Trophoblast cell (in vitro differentiated cells and primary cell): ENCODE measurements around the gene NXF1.
"Not testable (repeated sequence)": the region's sequence is repeated elsewhere in the genome, so short reads cannot be mapped to it uniquely, and the experiment has no call there.

Experiments
- DNase-seq, 2 donors: peaks; one replicate each; pipeline ENCODE4 v3.0.0-alpha.2; 2016
- H2AFZ ChIP-seq: 2 replicates; pipeline ENCODE4 v1.6.1; 2013; ENCODE audit warnings: low read length, moderate library complexity, mild to moderate bottlenecking; ENCODE audit not compliant: insufficient read depth, poor library complexity
- H2AK5ac ChIP-seq: 2 replicates; pipeline ENCODE4 v1.6.1; 2013; ENCODE audit warnings: mild to moderate bottlenecking, low read length
- H2BK120ac ChIP-seq: 2 replicates; pipeline ENCODE4 v1.6.1; 2013; ENCODE audit warnings: low read length, mild to moderate bottlenecking, moderate library complexity; ENCODE audit not compliant: insufficient read depth, poor library complexity
- H2BK12ac ChIP-seq: 2 replicates; pipeline ENCODE4 v1.6.1; 2013; ENCODE audit warnings: mild to moderate bottlenecking, low read length, moderate library complexity
- H2BK5ac ChIP-seq: 2 replicates; pipeline ENCODE4 v1.6.1; 2013; ENCODE audit warnings: low read length, low read depth, moderate library complexity, mild to moderate bottlenecking; ENCODE audit not compliant: poor library complexity
- H3K14ac ChIP-seq: 2 replicates; pipeline ENCODE4 v1.6.1; 2013; ENCODE audit warnings: mild to moderate bottlenecking, low read length
- H3K18ac ChIP-seq: 2 replicates; pipeline ENCODE4 v1.6.1; 2013; ENCODE audit warnings: mild to moderate bottlenecking, low read length
- H3K23ac ChIP-seq: 2 replicates; pipeline ENCODE4 v1.6.1; 2013; ENCODE audit warnings: low read length
- H3K27ac ChIP-seq: 2 replicates; pipeline ENCODE4 v1.5.1; 2013; ENCODE audit warnings: low read depth, mild to moderate bottlenecking, inconsistent platforms, low read length, moderate library complexity
- H3K27me3 ChIP-seq: 2 replicates; pipeline ENCODE4 v1.6.1; 2013; ENCODE audit warnings: inconsistent platforms, mild to moderate bottlenecking, low read length, moderate library complexity; ENCODE audit not compliant: insufficient read depth
- H3K36me3 ChIP-seq, 2 experiments: 1 replicate in 1 of 2; 2 replicates in 1 of 2; pipeline ENCODE4 v1.6.1; 2013; ENCODE audit warnings: low read length in 2 of 2, mild to moderate bottlenecking in 2 of 2, moderate library complexity in 1 of 2; ENCODE audit not compliant: insufficient read depth in 2 of 2, control insufficient read depth in 1 of 2
- H3K4ac ChIP-seq: 2 replicates; pipeline ENCODE4 v1.6.1; 2013; ENCODE audit warnings: low read depth, mild to moderate bottlenecking, low read length, moderate library complexity
- H3K4me1 ChIP-seq, 2 experiments: 1 replicate in 1 of 2; 2 replicates in 1 of 2; pipeline ENCODE4 v1.6.1; 2013; ENCODE audit warnings: low read length in 2 of 2, mild to moderate bottlenecking in 2 of 2, moderate library complexity in 1 of 2; ENCODE audit not compliant: insufficient read depth in 2 of 2, control insufficient read depth in 1 of 2
- H3K4me2 ChIP-seq: 2 replicates; pipeline ENCODE4 v1.6.1; 2013; ENCODE audit warnings: inconsistent platforms, mild to moderate bottlenecking, low read length, moderate library complexity
- H3K4me3 ChIP-seq: 2 replicates; pipeline ENCODE4 v1.5.1; 2013; ENCODE audit warnings: mild to moderate bottlenecking, low read depth, low read length, inconsistent platforms
- H3K79me1 ChIP-seq: one replicate; pipeline ENCODE4 v1.6.1; 2013; ENCODE audit warnings: low read length
- H3K79me2 ChIP-seq: 2 replicates; pipeline ENCODE4 v1.6.1; 2013; ENCODE audit warnings: low read length, mild to moderate bottlenecking; ENCODE audit not compliant: control insufficient read depth, insufficient read depth, poor library complexity
- H3K9ac ChIP-seq: 2 replicates; pipeline ENCODE4 v1.6.1; 2013; ENCODE audit warnings: mild to moderate bottlenecking, low read length
- H3K9me3 ChIP-seq: 2 replicates; pipeline ENCODE4 v1.6.1; 2013; ENCODE audit warnings: low read depth, mild to moderate bottlenecking, control low read depth, inconsistent platforms, low read length; ENCODE audit not compliant: insufficient read depth
- H4K12ac ChIP-seq: 2 replicates; pipeline ENCODE4 v1.6.1; 2013; ENCODE audit warnings: low read depth, mild to moderate bottlenecking, low read length, moderate library complexity
- H4K8ac ChIP-seq: 2 replicates; pipeline ENCODE4 v1.6.1; 2013; ENCODE audit warnings: low read depth, mild to moderate bottlenecking, low read length, moderate library complexity
- H4K91ac ChIP-seq: one replicate; pipeline ENCODE4 v1.6.1; 2013; ENCODE audit warnings: low read depth, mild to moderate bottlenecking, low read length, moderate library complexity
- WGBS: extraction: QIAGEN DNeasy Blood & Tissue Kit; methylation state at CpG from one replicate; pipeline ENCODE4 v1.1.7; 2013; ENCODE audit warnings: missing lambda C conversion rate; ENCODE audit not compliant: insufficient read length, insufficient coverage; ENCODE audit errors: extremely low coverage; 5-methylcytosine and 5-hydroxymethylcytosine counted together

The NXF1 gene

DNA sequence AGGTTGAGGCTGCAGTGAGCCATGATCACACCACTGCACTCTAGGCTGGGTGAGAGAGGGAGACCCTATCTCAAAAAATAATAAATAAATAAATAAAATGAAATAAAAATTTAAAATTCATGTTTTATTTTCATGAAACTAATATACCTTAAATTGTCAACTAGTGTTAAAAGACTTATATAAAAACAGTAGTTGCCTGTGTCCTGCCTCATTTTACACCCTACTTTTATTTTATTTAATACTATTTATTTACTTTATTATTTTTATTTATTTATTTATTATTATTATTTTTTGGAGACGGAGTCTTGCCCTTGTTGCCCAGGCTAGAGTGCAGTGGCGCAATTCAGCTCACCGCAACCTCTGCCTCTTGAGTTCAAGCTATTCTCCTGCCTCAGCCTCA, 38.9 kb upstream of the NXF1 start:
- no CpG with 5 or more reads among the region's 3 CpGs for WGBS
- no peak overlapping the region for H3K18ac ChIP-seq
- no peaks in the 10 kb centered on the region for H3K9me3 ChIP-seq
- H3K14ac ChIP-seq = no peak overlapping the region
- H3K4ac ChIP-seq = no peak overlapping the region
- H2BK12ac ChIP-seq = no peak overlapping the region
- no peak overlapping the region for H4K12ac ChIP-seq
- no peak overlapping the region for H3K23ac ChIP-seq
- H3K9ac ChIP-seq = no peak overlapping the region
- DNase-seq = no peak
- H3K79me1 ChIP-seq = peaks cover 21% of the 10 kb centered on the region
- no peak overlapping the region for H2BK5ac ChIP-seq
- H3K36me3 ChIP-seq = no peaks in the 10 kb centered on the region
- no peak overlapping the region for H2BK120ac ChIP-seq
- H3K4me3 ChIP-seq = no peak overlapping the region
- H2AFZ ChIP-seq = no peak overlapping the region
- peaks cover 8% of the 10 kb centered on the region for H3K79me2 ChIP-seq
- H4K91ac ChIP-seq = peak overlapping the region; percentile 13
- H4K8ac ChIP-seq = no peak overlapping the region
- H3K4me2 ChIP-seq = no peak overlapping the region
- no peak overlapping the region for H3K27ac ChIP-seq
- no peaks in the 10 kb centered on the region for H3K27me3 ChIP-seq
- peaks cover 0 to 2% of the 10 kb centered on the region in 2 experiments for H3K4me1 ChIP-seq
- H2AK5ac ChIP-seq = no peak overlapping the region

GRCh38 chr11:62843466-62843865, 38.2 kb upstream of the NXF1 start:
- no peak overlapping the region for H4K91ac ChIP-seq
- WGBS = no CpG with 5 or more reads among the region's 3 CpGs
- H3K9ac ChIP-seq = no peak overlapping the region
- no peak overlapping the region for H2AK5ac ChIP-seq
- H4K12ac ChIP-seq = no peak overlapping the region
- H3K18ac ChIP-seq = no peak overlapping the region
- H3K4me2 ChIP-seq = no peak overlapping the region
- H3K79me1 ChIP-seq = peaks cover 24% of the 10 kb centered on the region
- H3K27me3 ChIP-seq = no peaks in the 10 kb centered on the region
- peaks cover 0 to 3% of the 10 kb centered on the region in 2 experiments for H3K4me1 ChIP-seq
- no peak for DNase-seq
- no peak overlapping the region for H3K4me3 ChIP-seq
- no peak overlapping the region for H3K27ac ChIP-seq
- H3K9me3 ChIP-seq = no peaks in the 10 kb centered on the region
- no peak overlapping the region for H2BK120ac ChIP-seq
- H2BK12ac ChIP-seq = no peak overlapping the region
- no peak overlapping the region for H2AFZ ChIP-seq
- no peak overlapping the region for H3K23ac ChIP-seq
- H3K79me2 ChIP-seq = peaks cover 11% of the 10 kb centered on the region
- H3K4ac ChIP-seq = no peak overlapping the region
- no peak overlapping the region for H3K14ac ChIP-seq
- H3K36me3 ChIP-seq = no peaks in the 10 kb centered on the region
- no peak overlapping the region for H4K8ac ChIP-seq
- no peak overlapping the region for H2BK5ac ChIP-seq

DNA sequence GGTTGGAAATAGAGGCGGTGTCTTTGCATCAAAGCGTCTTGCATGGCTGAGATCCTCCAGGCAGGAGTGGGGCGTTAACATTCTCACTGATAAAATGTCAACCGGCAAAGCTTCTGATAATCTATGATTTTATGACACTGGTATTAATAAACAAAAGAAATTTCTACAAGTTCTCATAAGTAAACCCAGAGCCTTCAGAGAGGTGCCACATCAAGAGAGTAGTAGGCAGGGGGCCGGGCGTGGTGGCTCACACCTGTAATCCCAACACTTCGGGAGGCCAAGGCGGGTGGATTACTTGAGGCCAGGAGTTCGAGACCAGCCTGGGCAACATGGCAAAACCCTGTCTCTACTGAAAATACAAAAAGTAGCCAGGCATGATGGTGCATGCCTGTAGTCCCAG, 37.7 kb upstream of the NXF1 start:
- peak overlapping the region; percentile 79 for H4K8ac ChIP-seq
- H2AFZ ChIP-seq, H2BK12ac ChIP-seq, H3K9me3 ChIP-seq, H3K4me1 ChIP-seq, H3K9ac ChIP-seq, H4K12ac ChIP-seq, H3K36me3 ChIP-seq, DNase-seq, H3K4me3 ChIP-seq, H3K14ac ChIP-seq, H3K27me3 ChIP-seq, H3K18ac ChIP-seq, H2BK5ac ChIP-seq, H2AK5ac ChIP-seq, H2BK120ac ChIP-seq, H3K23ac ChIP-seq, H3K4ac ChIP-seq: not testable (repeated sequence)
- peak overlapping the region; percentile 78 for H4K91ac ChIP-seq
- peak overlapping the region; percentile 94 for H3K27ac ChIP-seq
- peaks cover 11% of the 10 kb centered on the region for H3K79me2 ChIP-seq
- WGBS = no CpG with 5 or more reads among the region's 9 CpGs
- peak overlapping the region; percentile 96 for H3K4me2 ChIP-seq
- H3K79me1 ChIP-seq = peaks cover 24% of the 10 kb centered on the region

DNA sequence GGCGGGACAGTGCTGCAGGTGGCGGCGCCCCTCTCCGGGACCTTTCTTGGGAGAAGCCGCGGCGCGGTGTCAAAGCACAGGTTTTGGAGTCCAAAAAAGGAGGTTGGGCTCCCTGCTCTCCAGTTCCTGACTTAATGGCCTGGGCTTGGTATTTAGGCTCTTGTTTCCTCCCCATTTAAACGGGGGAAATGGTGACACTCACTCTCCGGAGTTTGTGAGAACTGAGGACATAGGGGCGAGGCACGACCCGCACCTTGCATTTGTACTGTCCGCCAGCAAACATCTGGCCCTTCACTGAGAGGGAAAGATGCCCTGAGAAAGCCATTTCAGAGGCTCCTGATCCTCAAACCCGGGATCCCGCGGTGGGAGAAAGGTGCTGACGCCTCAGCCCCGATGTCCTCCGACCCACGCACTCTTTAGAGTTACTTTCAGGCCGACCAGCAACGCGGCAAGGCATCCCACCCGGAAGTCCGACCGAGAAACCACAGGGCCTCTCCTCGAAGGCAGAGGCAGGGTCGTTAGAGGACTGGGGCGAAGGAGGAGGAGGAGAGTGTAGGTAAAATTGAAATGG, 37.0 kb upstream of the NXF1 start:
- H3K27me3 ChIP-seq = no peaks in the 10 kb centered on the region
- H4K91ac ChIP-seq = peak overlapping the region; percentile 78
- peak overlapping the region; percentile 78 for H3K18ac ChIP-seq
- peak in 1 of 2 donors; percentile 77 for DNase-seq
- peak overlapping the region; percentile 94 for H3K27ac ChIP-seq
- peaks cover 11% of the 10 kb centered on the region for H3K79me2 ChIP-seq
- H2AFZ ChIP-seq = peak overlapping the region; percentile 85
- H2BK120ac ChIP-seq = peak overlapping the region; percentile 91
- peak overlapping the region; percentile 31 for H3K14ac ChIP-seq
- no peaks in the 10 kb centered on the region for H3K9me3 ChIP-seq
- peak overlapping the region; percentile 84 for H2BK12ac ChIP-seq
- peaks cover 24% of the 10 kb centered on the region for H3K79me1 ChIP-seq
- no peaks in the 10 kb centered on the region for H3K36me3 ChIP-seq
- H3K4ac ChIP-seq = peak overlapping the region; percentile 35
- H4K8ac ChIP-seq = peak overlapping the region; percentile 79
- peaks cover 0 to 3% of the 10 kb centered on the region in 2 experiments for H3K4me1 ChIP-seq
- peak overlapping the region; percentile 79 for H4K12ac ChIP-seq
- no CpG with 5 or more reads among the region's 30 CpGs for WGBS
- peak overlapping the region; percentile 56 for H3K4me3 ChIP-seq
- H3K4me2 ChIP-seq = peak overlapping the region; percentile 96
- peak overlapping the region; percentile 41 for H2AK5ac ChIP-seq
- H2BK5ac ChIP-seq = peak overlapping the region; percentile 73
- H3K23ac ChIP-seq = no peak overlapping the region
- H3K9ac ChIP-seq = peak overlapping the region; percentile 85
